Vagina (tissue), 2 donors: ENCODE data around the gene POU2F3. TPM values are rescaled to one million over a fixed set of nuclear protein-coding genes. Genes with fewer than 3 reads are reported as not detected.

ENCODE experiments used
- DNase-seq, 2 donors: peaks; one replicate each; pipeline ENCODE4 v3.0.0-alpha.2; 2017; ENCODE audit errors: extremely low spot score in 2 of 2
- H3K27ac ChIP-seq: fragments of 200-600 bp; sonication (generic); one replicate; pipeline ENCODE4 v1.5.1; 2019
- H3K27me3 ChIP-seq: fragments of 200-600 bp; sonication (generic); one replicate; pipeline ENCODE4 v1.5.1; 2019
- H3K36me3 ChIP-seq, 2 donors: fragments of 200-600 bp; sonication (generic); one replicate each; pipeline ENCODE4 v1.5.1; 2017 to 2019
- H3K4me1 ChIP-seq: fragments of 200-600 bp; sonication (generic); one replicate; pipeline ENCODE4 v1.5.1; 2019
- H3K4me3 ChIP-seq, 2 donors: fragments of 200-600 bp; sonication (generic); 1 replicate in 1 of 2; 2 replicates in 1 of 2; pipeline ENCODE4 v1.5.1; 2016 to 2019
- H3K9me3 ChIP-seq: fragments of 200-600 bp; sonication (generic); one replicate; pipeline ENCODE4 v1.5.1; 2019
- CTCF ChIP-seq, 3 experiments: fragments of 450-650 bp in 2 of 3; fragments of 200-600 bp in 1 of 3; sonication (generic) in 1 of 3; IDR thresholded peaks; one replicate each; pipeline ENCODE4 v1.5.1; 2017 to 2019; ENCODE audit warnings: antibody characterized with exemption in 3 of 3, mild to moderate bottlenecking in 2 of 3, moderate library complexity in 2 of 3
- POLR2A ChIP-seq, 2 donors: fragments of 450-650 bp; IDR thresholded peaks; one replicate each; pipeline ENCODE4 v1.6.1; 2017; ENCODE audit warnings: antibody characterized with exemption in 2 of 2, mild to moderate bottlenecking in 2 of 2, moderate library complexity in 2 of 2
- POLR2AphosphoS5 ChIP-seq, 2 donors: sonication (generic); formaldehyde crosslinking; IDR thresholded peaks; one replicate each; pipeline ENCODE4 v1.9.0; 2017; ENCODE audit warnings: antibody characterized with exemption in 2 of 2, mild to moderate bottlenecking in 2 of 2, low read depth in 1 of 2; ENCODE audit not compliant: insufficient read depth in 1 of 2
- intact Hi-C: fragments of 100-400 bp; cut with DNase I; formaldehyde crosslinking; loops from one replicate; pipeline ENCODE4 v1.15.1; 2023
- total RNA-seq: library from RNA; depleted of rRNA; stranded (reverse); fragments of >200 nt; gene quantifications from one replicate; pipeline ENCODE4 v1.2.3, GENCODE V29; 2016

POU2F3 gene
- total RNA-seq, 1 donor from 2014 or later: 2.7 TPM

- intact Hi-C loops: no loop called here
- no peak overlapping the region for H3K4me3 ChIP-seq
- H3K27ac ChIP-seq: no peak overlapping the region
- H3K4me1 ChIP-seq: peaks cover 6% of the 10 kb centered on the region
- TF ChIP-seq POLR2A (IDR thresholded peaks at IDR 0.05): no peak
- TF ChIP-seq CTCF (IDR thresholded peaks at IDR 0.05): no peak
- TF ChIP-seq POLR2AphosphoS5 (IDR thresholded peaks at IDR 0.05; ENCODE audit: insufficient read depth in 1 of 2, low read depth in 1 of 2): no peak
- no peaks in the 10 kb centered on the region for H3K9me3 ChIP-seq
- H3K27me3 ChIP-seq: no peaks in the 10 kb centered on the region
- no peak for DNase-seq
- H3K36me3 ChIP-seq: no peaks in the 10 kb centered on the region
Measured at GRCh38 chr11:120259988-120260565, 20.1 kb downstream of the POU2F3 start.

DNA sequence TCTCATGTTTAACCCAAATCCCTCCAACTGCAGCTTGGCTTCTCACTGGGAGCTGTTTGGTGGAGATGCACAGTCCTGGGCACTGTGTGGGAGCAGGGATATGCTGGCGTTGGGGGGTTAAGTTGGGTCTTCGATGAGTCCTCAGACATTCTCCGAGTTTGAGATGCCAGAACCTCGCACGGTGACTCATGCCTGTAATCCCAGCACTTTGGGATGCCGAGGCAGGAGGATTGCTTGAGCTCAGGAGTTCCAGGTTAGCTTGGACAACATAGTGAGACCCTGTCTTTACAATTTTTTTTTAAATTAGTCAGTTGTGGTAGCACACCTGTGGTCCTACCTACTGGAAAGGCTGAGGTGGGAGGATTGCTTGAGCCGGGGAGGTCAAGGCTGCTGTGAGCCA lies 20.7 kb downstream of the POU2F3 start:
- intact Hi-C loops: no loop called here
- DNase-seq: no peak
- TF ChIP-seq CTCF (IDR thresholded peaks at IDR 0.05) (no peak), POLR2AphosphoS5 (IDR thresholded peaks at IDR 0.05; ENCODE audit: insufficient read depth in 1 of 2, low read depth in 1 of 2) (no peak), POLR2A (IDR thresholded peaks at IDR 0.05) (no peak)
- Histone ChIP-seq H3K4me3 (no peak overlapping the region), H3K9me3 (no peaks in the 10 kb centered on the region), H3K4me1 (peaks cover 6% of the 10 kb centered on the region), H3K36me3 (no peaks in the 10 kb centered on the region), H3K27ac (no peak overlapping the region), H3K27me3 (no peaks in the 10 kb centered on the region)

DNA sequence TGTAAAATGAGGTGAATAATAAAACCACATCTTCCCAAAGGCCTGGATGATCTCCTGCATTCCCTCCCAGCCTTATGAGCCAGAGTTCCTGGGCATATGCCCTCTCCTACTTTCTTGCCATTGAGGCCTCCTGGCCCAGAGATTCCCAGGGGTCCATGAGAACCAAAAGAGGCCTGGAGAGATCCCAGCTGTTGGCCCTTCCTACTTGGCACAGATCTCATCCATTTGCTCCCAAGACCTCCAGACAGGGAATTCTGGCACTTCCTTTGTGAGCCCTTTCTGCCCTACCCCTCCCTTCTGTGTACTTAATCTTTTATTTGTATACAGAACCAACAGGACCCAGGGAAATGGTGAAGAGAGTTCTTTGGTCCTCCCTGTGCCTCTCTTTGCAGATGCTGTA lies 21.4 kb downstream of the POU2F3 start:
- intact Hi-C loops: no loop called here
- Histone ChIP-seq H3K36me3 (no peaks in the 10 kb centered on the region), H3K4me3 (no peak overlapping the region), H3K27me3 (no peaks in the 10 kb centered on the region), H3K27ac (no peak overlapping the region), H3K4me1 (peaks cover 6% of the 10 kb centered on the region), H3K9me3 (no peaks in the 10 kb centered on the region)
- DNase-seq: no peak
- TF ChIP-seq CTCF (IDR thresholded peaks at IDR 0.05) (no peak), POLR2A (IDR thresholded peaks at IDR 0.05) (no peak), POLR2AphosphoS5 (IDR thresholded peaks at IDR 0.05; ENCODE audit: insufficient read depth in 1 of 2, low read depth in 1 of 2) (no peak)

- no peaks in the 10 kb centered on the region for H3K27me3 ChIP-seq
- no peaks in the 10 kb centered on the region for H3K9me3 ChIP-seq
- intact Hi-C loops: no loop called here
- H3K4me1 ChIP-seq: peaks cover 6% of the 10 kb centered on the region
- no peak overlapping the region for H3K4me3 ChIP-seq
- H3K27ac ChIP-seq: no peak overlapping the region
- no peak for TF ChIP-seq POLR2AphosphoS5 (IDR thresholded peaks at IDR 0.05; ENCODE audit: insufficient read depth in 1 of 2, low read depth in 1 of 2)
- TF ChIP-seq CTCF (IDR thresholded peaks at IDR 0.05): no peak
- TF ChIP-seq POLR2A (IDR thresholded peaks at IDR 0.05): no peak
- H3K36me3 ChIP-seq: no peaks in the 10 kb centered on the region
- no peak for DNase-seq
Measured at GRCh38 chr11:120261931-120262330, 22.0 kb downstream of the POU2F3 start.

- H3K36me3 ChIP-seq: no peaks in the 10 kb centered on the region
- no peak for DNase-seq
- H3K4me1 ChIP-seq: peaks cover 9% of the 10 kb centered on the region
- no peak for TF ChIP-seq CTCF (IDR thresholded peaks at IDR 0.05)
- no peak for TF ChIP-seq POLR2A (IDR thresholded peaks at IDR 0.05)
- TF ChIP-seq POLR2AphosphoS5 (IDR thresholded peaks at IDR 0.05; ENCODE audit: insufficient read depth in 1 of 2, low read depth in 1 of 2): no peak
- intact Hi-C loops: no loop called here
- no peaks in the 10 kb centered on the region for H3K27me3 ChIP-seq
- no peaks in the 10 kb centered on the region for H3K9me3 ChIP-seq
- H3K4me3 ChIP-seq: no peak overlapping the region
- H3K27ac ChIP-seq: no peak overlapping the region
Measured at GRCh38 chr11:120267319-120267718, 27.4 kb downstream of the POU2F3 start.
